Astrocyte of the spinal cord (primary cell): ENCODE results near the gene MSRB2.
"Not testable (repeated sequence)": the region's sequence is repeated elsewhere in the genome, so short reads cannot be mapped to it uniquely, and the experiment has no call there.

ENCODE experiments used
- DNase-seq: peaks from one replicate; pipeline ENCODE4 v3.0.0; 2011; ENCODE audit warnings: low read depth, low spot score
- H3K4me3 ChIP-seq: 2 replicates; pipeline ENCODE4 v1.5.1; 2011; ENCODE audit warnings: low read depth, mild to moderate bottlenecking, low read length, moderate library complexity
- CTCF ChIP-seq: IDR thresholded peaks from 2 replicates; pipeline ENCODE4 v1.5.1; 2012; ENCODE audit warnings: low read depth, mild to moderate bottlenecking, low read length, inconsistent platforms
- in situ Hi-C: cut with HindIII; loops from 2 replicates; pipeline ENCODE4 v1.10.0; 2017; ENCODE audit warnings: low sequenced_read_pairs

MSRB2 gene

GRCh38 chr10:23070913-23071218 lies 24.5 kb upstream of the MSRB2 start:
- in situ Hi-C loops: no loop called here
- DNase-seq: no peak
- TF ChIP-seq CTCF: no peak
- H3K4me3 ChIP-seq: no peak overlapping the region

- H3K4me3 ChIP-seq, DNase-seq, in situ Hi-C loops: not testable (repeated sequence)
Observed at GRCh38 chr10:23072593-23072992, 22.8 kb upstream of the MSRB2 start.

DNA sequence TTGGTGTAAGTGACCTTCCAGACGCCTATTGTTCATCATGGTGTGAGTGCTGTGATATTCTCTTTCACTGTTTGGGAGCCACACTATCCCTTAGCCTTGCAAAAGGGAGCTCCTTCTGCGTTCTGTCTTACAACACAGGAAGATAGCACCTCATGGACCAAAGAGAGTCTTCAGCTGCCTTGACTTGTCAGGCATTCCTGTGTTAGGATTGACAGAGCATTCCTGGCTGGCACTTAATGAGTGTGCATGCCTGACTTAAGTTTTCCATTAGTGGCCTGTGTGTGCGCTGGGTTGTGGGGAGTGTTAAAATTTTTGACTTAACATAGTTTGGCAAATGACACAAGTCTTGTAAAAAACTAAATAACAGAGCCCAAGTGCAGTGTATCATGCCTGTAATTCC lies 21.9 kb upstream of the MSRB2 start:
- in situ Hi-C loops: no loop called here
- no peak for DNase-seq
- no peak overlapping the region for H3K4me3 ChIP-seq
- no peak for TF ChIP-seq CTCF

- no peak for TF ChIP-seq CTCF
- no peak for DNase-seq
- in situ Hi-C loops: no loop called here
- no peak overlapping the region for H3K4me3 ChIP-seq
Observed at GRCh38 chr10:23075672-23076071, 19.7 kb upstream of the MSRB2 start.

DNA sequence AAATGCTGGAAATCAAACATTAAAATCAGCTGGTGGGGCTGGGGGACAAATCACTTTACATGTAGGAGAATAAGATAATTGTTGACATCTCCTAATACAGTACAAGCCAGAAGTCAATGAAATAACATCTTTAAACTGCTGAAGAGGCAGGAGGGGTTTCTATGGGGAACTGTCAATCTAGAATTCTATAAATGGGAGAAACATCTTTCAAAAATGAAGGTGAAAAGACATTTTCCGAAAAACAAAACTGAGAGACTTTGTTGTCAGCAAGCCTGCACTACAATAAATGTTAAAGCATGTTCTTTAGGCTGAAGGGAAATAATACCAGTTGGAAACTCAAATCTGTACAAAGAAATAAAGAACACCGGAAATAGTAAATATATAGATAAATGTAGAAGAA lies 17.3 kb upstream of the MSRB2 start:
- no peak for TF ChIP-seq CTCF
- in situ Hi-C loops: no loop called here
- no peak for DNase-seq
- no peak overlapping the region for H3K4me3 ChIP-seq

GRCh38 chr10:23079700-23080099 lies 15.7 kb upstream of the MSRB2 start:
- no peak for TF ChIP-seq CTCF
- no peak overlapping the region for H3K4me3 ChIP-seq
- in situ Hi-C loops: no loop called here
- no peak for DNase-seq

GRCh38 chr10:23080262-23080661 lies 15.1 kb upstream of the MSRB2 start:
- DNase-seq: no peak
- in situ Hi-C loops: no loop called here
- no peak for TF ChIP-seq CTCF
- no peak overlapping the region for H3K4me3 ChIP-seq
